Activated B cell treated with CpG ODN at 0.5 μM for 24 hours (primary cell): Measurements from ENCODE around the gene TGFBI. TPM values are rescaled to one million over a fixed set of nuclear protein-coding genes. Genes with fewer than 3 reads are reported as not detected.

Source experiments
- ATAC-seq: fragments of 200-7000 bp; cut with Tn5 transposase; one replicate; pipeline ENCODE4 v1.10.0; 2021; ENCODE audit warnings: low read depth, mild to moderate bottlenecking, moderate library complexity
- CTCF ChIA-PET: fragments of 350-600 bp; sonication (Branson Sonifier 250); formaldehyde crosslinking; loops from one replicate; lab custom pipeline; 2021; ENCODE audit warnings: antibody characterized with exemption; lab: Charles Lee
- POLR2A ChIA-PET: fragments of 350-600 bp; sonication (Branson Sonifier 250); formaldehyde crosslinking; loops from one replicate; lab custom pipeline; 2021; ENCODE audit warnings: antibody characterized with exemption; lab: Charles Lee
- DNase-seq: peaks from one replicate; pipeline ENCODE4 v3.0.0; 2022
- H3K27ac Mint-ChIP-seq: one replicate; pipeline ENCODE4 v1.8.0; 2020; ENCODE audit warnings: mixed read lengths
- H3K27me3 Mint-ChIP-seq: one replicate; pipeline ENCODE4 v1.8.0; 2021; ENCODE audit warnings: mixed read lengths
- H3K36me3 Mint-ChIP-seq: one replicate; pipeline ENCODE4 v1.8.0; 2021; ENCODE audit warnings: low read depth, mixed read lengths
- H3K4me1 Mint-ChIP-seq: one replicate; pipeline ENCODE4 v1.8.0; 2021; ENCODE audit warnings: mixed read lengths
- H3K4me3 Mint-ChIP-seq: one replicate; pipeline ENCODE4 v1.8.0; 2020; ENCODE audit warnings: mild to moderate bottlenecking, mixed read lengths
- H3K9me3 Mint-ChIP-seq: one replicate; pipeline ENCODE4 v1.8.0; 2020; ENCODE audit warnings: mixed read lengths
- intact Hi-C: fragments of 100-400 bp; cut with micrococcal nuclease; formaldehyde crosslinking; loops from one replicate; pipeline ENCODE4 v1.15.1; 2024
- total RNA-seq: library from RNA; stranded (reverse); gene quantifications from 2 replicates; pipeline ENCODE4 v1.2.3, GENCODE V29; 2022
- TF ChIP-seq, protein P1 (sequence below): fragments of 200-600 bp; IDR thresholded peaks from one replicate; pipeline ENCODE4 v1.8.0; 2022; ENCODE audit warnings: antibody characterized with exemption, mild to moderate bottlenecking

TGFBI gene
- total RNA-seq, 1 donor from 2014 or later: 1.3 TPM

DNA sequence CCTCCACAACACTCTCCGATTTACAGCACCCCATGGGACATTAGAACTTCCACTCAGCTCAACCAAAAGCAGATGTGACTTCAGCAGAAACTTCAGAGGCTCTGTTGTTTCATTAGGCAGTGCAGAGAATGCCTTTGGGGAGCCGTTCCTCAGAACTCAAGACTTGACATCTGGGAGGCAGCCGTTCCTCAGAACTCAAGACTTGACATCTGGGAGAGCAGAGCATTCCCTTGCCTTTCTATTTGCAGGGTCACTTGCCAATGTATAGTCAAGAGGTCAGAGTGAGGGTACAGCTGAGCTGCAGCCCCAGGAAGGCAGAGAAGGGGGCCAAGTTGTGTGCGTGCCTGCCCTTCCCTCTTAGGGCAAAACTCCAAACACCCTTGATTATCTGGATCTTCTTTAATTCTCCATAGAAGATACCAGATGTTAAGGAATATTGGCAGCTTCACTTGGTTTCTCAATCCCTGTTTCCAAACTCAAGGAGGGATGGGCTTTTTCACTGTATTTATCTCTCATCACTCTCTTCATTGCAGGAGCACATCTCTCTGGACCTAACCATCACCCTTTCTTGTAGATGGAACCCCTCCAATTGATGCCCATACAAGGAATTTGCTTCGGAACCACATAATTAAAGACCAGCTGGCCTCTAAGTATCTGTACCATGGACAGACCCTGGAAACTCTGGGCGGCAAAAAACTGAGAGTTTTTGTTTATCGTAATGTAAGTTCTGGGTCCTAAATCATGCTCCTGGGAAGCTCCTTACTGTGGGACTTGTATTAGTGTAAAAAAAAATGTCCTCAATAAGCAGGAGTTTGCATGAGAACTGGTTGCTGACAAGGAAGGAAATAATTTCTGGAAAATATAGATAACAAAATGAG lies 25.6 kb downstream of the TGFBI start:
- ATAC-seq (no peak), DNase-seq (no peak)
- H3K4me1 Mint-ChIP-seq: no peaks in the 10 kb centered on the region
- peaks cover 6% of the 10 kb centered on the region for H3K27me3 Mint-ChIP-seq
- ChIA-PET CTCF (no interaction called here), POLR2A (no interaction called here)
- no peak overlapping the region for H3K27ac Mint-ChIP-seq
- H3K9me3 Mint-ChIP-seq: no peaks in the 10 kb centered on the region
- TF ChIP-seq, protein P1, sequence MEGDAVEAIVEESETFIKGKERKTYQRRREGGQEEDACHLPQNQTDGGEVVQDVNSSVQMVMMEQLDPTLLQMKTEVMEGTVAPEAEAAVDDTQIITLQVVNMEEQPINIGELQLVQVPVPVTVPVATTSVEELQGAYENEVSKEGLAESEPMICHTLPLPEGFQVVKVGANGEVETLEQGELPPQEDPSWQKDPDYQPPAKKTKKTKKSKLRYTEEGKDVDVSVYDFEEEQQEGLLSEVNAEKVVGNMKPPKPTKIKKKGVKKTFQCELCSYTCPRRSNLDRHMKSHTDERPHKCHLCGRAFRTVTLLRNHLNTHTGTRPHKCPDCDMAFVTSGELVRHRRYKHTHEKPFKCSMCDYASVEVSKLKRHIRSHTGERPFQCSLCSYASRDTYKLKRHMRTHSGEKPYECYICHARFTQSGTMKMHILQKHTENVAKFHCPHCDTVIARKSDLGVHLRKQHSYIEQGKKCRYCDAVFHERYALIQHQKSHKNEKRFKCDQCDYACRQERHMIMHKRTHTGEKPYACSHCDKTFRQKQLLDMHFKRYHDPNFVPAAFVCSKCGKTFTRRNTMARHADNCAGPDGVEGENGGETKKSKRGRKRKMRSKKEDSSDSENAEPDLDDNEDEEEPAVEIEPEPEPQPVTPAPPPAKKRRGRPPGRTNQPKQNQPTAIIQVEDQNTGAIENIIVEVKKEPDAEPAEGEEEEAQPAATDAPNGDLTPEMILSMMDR: no peak
- no peaks in the 10 kb centered on the region for H3K36me3 Mint-ChIP-seq
- no peak overlapping the region for H3K4me3 Mint-ChIP-seq
- intact Hi-C loops: no loop called here

- H3K4me3 Mint-ChIP-seq: no peak overlapping the region
- DNase-seq (no peak), ATAC-seq (no peak)
- ChIA-PET CTCF (no interaction called here), POLR2A (no interaction called here)
- H3K36me3 Mint-ChIP-seq: no peaks in the 10 kb centered on the region
- TF ChIP-seq, protein P1: no peak
- no peaks in the 10 kb centered on the region for H3K9me3 Mint-ChIP-seq
- peaks cover 5% of the 10 kb centered on the region for H3K27me3 Mint-ChIP-seq
- H3K4me1 Mint-ChIP-seq: no peaks in the 10 kb centered on the region
- intact Hi-C loops: no loop called here
- H3K27ac Mint-ChIP-seq: no peak overlapping the region
These were observed 27.0 kb downstream of the TGFBI start for GRCh38 chr5:136055612-136056309.

- Mint-ChIP-seq H3K4me1 (no peaks in the 10 kb centered on the region), H3K4me3 (no peak overlapping the region), H3K27me3 (peaks cover 5% of the 10 kb centered on the region), H3K9me3 (no peaks in the 10 kb centered on the region), H3K27ac (no peak overlapping the region), H3K36me3 (no peaks in the 10 kb centered on the region)
- POLR2A ChIA-PET: no interaction called here
- intact Hi-C loops: no loop called here
- DNase-seq (no peak), ATAC-seq (no peak)
- TF ChIP-seq, protein P1: no peak
- CTCF ChIA-PET: no interaction called here
These were observed 27.5 kb downstream of the TGFBI start for GRCh38 chr5:136056336-136056735.

DNA sequence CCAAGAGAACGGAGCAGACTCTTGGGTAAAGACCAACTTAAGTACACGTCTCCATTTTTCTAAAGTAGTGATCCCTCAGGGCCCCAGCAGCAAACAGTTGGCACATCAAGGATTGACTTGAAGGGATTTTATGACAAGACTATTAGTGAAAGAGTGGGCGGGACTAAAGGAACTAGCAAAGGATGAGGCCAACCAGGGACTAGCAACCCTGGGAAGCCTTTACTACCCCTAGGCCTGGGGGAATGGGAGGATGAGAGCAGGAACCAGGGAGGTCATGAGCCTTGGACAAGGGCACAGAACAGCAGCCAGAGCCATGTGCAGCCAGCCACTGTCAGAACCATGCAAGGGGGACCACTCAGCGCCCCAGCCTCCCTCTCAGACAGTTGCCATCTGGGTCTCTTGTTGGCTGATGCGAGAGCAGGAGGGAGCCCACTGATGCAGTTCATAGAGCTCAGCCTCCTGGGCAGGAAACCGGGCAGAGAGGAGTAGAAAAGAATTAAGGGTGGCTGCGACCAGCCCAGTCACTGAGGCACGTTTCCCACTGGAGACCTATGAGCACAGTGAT lies 28.1 kb downstream of the TGFBI start:
- Mint-ChIP-seq H3K27me3 (peaks cover 5% of the 10 kb centered on the region), H3K36me3 (no peaks in the 10 kb centered on the region), H3K4me3 (no peak overlapping the region), H3K27ac (no peak overlapping the region), H3K4me1 (no peaks in the 10 kb centered on the region), H3K9me3 (no peaks in the 10 kb centered on the region)
- ChIA-PET CTCF (no interaction called here), POLR2A (no interaction called here)
- intact Hi-C loops: no loop called here
- DNase-seq (no peak), ATAC-seq (no peak)
- TF ChIP-seq, protein P1: no peak
